HuH-7.5 (cell line): Measurements from ENCODE around the gene P3H1.
"Not testable (repeated sequence)": the region's sequence is repeated elsewhere in the genome, so short reads cannot be mapped to it uniquely, and the experiment has no call there.

ENCODE experiments used
- DNase-seq: peaks from one replicate; pipeline ENCODE4 v3.0.0; 2011; ENCODE audit warnings: low spot score

Gene P3H1

DNA sequence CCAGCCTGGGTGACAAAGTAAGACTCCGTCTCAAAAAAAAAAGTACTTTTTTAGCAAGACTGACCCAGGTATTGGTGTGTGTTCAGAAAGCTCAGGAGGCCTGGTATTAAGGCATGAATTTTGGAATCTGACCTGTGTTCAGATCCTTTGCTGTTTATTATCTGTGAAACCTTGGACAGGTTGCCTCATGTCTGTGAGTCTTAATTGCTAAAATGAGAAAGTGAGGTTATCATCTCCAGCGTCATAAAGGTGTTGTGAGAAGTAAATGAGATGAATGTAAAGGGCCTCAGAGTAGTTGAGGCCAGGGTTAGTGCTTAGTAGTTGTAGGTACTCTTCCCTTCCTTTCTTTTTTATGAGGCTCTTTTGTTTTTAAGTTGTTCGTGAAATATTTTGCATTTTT lies 3.0 kb upstream of the P3H1 start:
- no peak for DNase-seq

DNA sequence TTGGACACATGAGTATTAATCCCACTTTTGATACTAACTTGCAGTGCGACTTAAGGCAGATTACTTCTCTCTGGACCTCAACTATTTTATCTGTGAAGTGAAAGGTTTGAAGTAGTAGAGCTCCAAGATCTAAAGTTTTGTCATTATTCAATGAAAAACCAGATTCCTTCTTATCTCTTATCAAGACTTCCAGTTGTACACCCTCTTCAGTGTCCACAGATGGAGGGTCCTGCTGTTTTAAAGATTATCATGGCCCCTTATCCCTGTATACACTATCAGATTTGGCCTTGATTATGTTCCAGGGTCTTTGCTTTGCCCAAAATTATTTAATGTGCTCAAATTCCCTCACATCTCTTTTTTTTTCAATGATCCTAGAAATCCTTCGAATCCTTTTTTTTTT lies 1.3 kb upstream of the P3H1 start:
- no peak for DNase-seq

DNA sequence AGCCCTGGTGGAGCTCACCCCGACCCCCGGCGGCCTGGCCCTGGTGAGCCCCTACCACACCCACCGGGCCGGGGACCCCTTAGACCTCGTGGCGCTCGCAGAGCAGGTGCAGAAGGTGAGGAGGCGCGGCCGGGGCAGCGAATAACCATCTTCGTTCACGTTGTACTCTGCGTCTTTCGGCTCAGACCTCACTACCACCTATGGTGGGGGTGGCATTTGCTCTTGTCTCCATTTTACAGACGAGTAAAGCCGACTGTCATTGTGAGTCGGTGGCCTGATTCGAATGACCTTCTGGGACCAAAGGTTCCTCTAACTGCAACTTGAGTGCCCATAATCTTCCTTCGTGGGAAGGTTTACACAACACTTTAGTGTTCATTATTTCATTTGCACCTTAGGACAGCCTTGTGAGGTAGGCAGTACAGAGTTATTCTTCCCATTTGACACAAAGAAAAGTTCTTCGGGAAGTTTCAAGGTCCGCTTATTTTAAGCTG lies 727 bp upstream of the P3H1 start:
- DNase-seq = peak; percentile 42

DNA sequence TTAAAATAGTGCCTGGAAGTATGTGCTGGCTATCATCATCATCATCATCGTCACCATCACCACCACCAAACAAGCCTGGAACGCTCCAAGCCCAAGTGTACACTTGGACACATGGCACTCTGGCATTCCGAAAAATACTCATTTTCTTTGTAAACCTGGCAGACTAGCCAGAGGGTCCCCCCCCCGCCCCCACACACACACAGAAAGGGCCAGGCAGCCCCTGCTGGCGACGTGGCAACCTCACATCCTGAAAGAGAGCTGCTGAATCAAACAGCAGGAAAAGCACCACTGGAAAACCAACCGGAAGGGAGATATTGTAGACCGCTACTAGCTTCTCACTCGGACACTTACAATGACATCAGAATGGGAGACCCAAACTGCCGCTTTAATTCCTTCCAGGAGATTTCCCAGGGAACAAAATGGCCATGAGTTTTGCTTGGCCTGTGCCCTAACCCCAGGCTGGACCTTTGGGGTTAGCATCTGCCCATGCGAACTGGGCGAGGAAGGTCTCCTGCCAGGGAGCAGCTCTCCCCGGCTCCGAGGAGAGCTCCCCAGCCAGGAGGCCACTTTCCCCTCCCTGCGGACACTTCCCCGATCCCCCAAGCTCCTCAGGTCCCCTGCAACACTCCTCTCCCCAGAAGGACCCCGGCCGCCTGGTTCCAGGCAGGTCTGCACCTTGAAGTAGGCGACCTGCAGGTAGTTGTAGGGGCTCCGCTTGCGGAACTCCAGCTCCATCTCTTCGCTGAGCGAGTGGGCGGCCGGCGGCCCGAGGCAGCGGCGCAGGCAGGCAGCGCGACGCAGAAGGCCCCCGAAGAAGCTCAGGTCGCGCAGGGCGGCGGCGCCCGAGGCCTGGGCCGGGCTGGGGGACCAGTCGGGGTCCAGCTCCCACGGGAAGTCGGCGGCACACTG lies 742 bp downstream of the P3H1 start:
- DNase-seq = peak; percentile 57

DNA sequence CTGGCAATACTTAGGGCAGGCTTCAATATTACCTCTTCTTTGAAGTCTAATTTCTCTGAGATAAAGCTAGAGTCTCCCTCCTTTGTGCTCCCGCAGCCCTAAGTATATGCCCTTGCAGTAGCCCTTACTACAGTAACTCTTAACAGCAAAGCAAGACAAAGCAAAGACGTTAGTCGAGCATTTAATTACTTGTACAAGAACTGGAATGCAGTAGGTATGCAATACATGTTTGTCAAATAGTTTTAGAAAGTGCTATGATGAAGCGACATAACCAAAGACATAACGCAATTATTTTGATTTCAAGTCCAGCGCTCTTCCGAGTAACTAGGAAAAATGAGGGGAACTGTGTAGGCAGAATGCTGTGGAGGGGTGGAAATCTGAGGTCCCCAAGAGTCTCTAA lies 1.6 kb downstream of the P3H1 start:
- no peak for DNase-seq

DNA sequence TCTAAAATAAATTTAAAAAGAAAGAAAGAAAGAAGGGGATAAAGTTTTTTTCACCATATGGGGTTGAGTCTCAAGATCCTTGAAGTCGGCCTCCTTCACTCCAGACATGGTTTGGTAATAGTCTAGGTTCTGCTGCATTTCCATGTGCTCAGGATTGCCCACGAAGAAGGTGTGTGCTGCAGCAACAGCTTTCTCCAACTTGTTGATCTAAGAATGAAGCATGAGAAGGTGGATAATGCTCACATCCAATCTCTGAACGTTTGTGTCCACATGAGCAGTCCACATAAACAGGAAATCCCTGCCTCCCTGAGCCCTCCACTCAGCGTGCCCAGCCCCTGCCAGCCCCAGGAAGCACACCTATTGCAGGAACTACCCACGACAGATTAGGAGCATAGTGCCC lies 4.6 kb downstream of the P3H1 start:
- no peak for DNase-seq

DNA sequence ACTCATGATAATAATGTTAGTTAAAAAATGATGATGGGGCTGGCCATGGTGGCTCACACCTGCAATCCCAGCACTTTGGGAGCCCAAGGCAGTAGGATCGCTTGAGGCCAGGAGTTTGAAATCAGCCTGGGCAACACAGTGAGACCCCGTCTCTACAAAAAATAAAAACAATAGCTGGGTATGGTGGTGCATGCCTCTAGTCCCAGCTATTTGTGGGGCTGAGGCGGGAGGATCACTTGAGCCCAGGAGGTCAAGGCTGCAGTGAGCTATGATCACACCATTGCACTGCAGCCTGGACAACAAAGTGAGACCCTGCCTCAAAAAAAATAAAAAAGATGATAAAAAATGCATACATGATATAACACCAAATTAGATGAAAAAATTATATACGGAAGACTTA lies 5.3 kb downstream of the P3H1 start:
- no peak for DNase-seq

DNA sequence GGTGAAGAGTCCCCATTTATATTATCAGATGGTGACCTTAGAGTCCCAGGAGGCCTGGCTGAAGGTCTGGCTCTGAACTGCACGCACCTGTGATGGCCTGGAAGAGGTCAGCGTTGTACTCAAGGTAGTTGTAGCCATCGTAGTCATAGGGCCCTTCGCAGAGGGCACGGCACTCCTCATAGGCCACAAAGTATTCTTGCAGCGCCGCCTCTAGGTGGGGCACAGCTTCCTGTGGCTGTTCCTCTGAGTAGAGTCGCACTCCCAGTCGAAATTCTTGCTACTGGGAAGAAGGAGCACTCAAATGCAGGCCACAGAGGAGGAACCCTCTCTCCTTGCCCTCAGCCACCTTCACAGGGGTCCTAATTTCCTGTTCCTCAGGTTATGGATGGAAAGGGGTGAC lies 7.7 kb downstream of the P3H1 start:
- DNase-seq = no peak

DNA sequence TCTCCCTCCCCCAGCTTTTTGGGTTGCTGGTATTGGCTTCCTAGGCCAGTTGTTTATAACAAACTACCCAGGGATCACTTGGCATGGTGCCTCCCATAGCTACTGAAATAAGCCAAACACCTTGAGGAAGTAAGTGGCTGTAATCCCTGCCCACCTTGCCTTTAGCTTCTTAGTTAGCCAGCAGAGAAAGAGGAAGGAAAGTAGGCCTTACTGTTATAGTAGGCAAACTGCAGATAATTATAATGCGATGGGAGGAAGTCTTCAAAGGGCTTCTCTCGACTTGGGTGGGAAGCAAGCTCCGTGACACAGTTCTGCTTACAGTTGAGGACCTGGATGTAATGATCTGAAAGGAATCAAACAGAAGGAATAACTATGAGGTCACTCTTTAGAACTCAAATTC lies 8.2 kb downstream of the P3H1 start:
- no peak for DNase-seq

DNA sequence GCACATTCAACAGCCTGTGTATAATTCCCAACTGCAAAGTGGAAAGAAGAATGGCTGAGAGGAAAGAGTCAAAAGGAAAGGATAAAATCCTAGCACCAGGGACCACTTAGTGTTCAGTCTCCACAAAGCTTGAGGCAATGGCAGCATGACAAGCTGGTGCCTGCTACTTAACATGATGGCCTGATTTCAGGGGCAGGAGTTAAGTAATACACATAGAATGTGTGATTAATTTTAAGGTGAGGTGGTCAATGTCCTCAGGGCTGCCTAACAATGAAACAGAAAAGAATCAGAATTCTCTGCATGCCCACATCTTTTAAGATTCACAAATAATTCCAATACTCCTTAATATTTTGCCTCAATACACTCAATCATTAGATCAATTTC lies 8.9 kb downstream of the P3H1 start:
- no peak for DNase-seq

DNA sequence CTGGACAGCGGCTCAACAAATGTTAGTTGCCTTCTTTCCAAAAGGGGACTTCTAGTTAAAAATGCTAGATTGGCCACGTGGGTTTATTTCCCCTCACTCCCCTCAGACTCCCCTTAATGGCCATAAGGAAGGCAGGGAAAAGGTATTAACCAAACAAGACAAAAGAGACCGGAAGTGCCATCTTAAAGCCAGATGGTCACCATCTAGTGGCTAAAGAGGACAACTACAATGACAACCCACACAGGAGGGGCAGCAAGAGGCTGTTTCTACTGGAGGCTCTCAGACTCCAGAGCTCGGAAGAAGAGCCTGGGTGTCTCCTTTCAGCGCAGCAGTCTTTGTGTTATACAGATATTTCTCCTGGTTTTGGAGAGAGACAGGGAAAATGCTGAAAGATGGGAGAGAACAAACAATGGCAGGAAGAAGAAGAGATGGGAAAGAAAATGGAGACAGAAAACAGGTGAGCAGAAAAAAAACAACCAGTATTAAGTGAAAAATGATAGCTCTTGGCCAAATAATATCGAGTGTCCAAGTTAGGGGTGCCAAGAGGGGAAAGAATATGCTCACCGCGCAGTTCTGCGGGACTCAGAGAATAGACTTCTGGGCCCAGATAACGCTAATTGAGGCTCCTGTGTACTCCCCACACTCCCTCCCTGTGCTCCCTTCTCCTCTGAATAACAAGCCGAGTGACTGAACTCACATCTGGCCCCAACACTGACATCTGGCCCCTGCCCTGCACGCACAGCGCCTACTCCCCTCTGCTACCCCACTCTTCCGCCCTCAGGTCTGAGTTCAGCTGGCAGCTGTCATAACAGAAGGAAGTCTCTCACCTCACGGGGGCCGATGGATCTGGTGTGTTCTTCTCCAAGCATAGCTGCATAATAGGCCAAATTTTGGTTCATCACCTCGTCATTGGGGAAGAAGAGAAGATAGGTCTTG lies 9.6 kb downstream of the P3H1 start:
- DNase-seq = peak; percentile 60

DNA sequence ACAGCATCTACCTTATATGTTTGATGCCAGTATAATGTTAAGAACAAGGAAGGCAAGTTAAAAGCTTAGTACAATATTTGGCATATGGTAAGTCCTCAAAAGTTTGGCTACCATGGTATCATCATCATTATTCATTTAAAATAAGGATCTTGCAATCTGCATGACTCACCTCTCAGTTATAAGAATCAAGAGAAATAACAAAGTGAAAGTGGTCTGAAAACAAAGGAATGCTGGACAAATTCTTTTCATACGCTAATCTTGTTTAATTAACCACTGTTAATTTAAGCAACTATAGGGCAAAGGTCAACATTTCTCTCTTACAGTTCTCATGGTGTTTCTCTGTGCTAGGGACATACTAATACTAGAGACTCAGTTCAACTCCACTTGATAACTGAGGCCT lies 13.8 kb downstream of the P3H1 start:
- no peak for DNase-seq

DNA sequence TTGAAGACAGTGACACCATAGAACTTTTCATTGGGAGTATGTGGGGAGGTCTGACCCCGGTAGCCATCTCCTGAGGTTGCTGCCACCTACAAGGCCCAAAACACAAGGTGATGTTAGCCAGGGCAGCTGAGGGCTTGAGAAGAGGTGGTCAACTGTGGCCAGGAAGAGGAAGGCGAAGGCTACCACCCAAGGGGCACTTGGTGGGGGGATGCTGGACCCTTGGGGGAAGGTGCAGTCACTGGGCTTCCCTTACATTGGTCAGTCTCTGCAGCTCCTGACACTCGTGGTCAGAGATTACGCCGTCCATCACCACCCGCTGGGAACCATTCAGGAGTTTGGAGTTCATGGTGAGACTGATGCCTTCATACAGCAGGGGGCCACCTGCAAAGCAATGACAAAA lies 14.5 kb downstream of the P3H1 start:
- no peak for DNase-seq

DNA sequence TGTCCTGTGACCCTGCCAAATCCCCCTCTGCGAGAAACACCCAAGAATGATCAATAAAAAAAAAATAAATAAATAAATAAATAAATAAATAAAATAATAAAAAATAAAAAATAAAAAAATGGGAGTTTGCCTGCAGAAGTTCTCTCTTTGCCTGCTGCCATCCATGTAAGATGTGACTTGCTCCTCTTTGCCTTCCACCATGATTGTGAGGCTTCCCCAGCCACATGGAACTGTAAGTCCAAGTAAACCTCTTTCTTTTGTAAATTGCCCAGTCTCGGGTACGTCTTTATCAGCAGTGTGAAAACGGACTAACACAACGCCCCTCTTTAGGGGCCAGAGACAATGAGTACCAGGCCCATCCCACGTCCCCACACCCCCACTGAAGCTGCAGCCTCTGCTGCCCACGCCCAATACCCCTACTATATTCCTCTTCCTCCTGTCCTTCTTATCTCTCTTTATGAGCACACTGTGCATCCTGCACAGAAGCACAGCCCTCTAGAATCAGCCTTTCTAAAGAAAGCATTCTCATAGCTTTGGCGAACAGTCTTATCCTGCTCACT lies 15.2 kb downstream of the P3H1 start:
- DNase-seq = not testable (repeated sequence)

DNA sequence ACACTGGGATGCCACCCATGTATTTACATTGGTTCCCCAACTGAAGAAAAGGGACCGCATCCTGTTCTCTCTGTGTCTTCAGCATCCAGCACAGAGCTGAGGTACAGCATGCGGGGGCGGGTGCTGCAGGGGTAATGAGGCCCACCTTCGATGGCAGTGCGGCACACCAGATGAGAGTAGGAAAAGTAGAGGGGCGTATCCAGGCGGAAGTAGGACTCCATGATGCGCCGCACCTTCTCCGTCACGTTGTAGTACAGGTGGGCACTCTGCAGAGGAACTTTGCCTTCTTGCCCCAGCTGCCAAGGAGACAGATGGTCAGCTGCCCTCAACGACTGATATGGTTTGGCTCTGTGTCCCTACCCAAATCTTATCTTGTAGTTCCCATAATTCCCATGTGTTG lies 16.8 kb downstream of the P3H1 start:
- no peak for DNase-seq

DNA sequence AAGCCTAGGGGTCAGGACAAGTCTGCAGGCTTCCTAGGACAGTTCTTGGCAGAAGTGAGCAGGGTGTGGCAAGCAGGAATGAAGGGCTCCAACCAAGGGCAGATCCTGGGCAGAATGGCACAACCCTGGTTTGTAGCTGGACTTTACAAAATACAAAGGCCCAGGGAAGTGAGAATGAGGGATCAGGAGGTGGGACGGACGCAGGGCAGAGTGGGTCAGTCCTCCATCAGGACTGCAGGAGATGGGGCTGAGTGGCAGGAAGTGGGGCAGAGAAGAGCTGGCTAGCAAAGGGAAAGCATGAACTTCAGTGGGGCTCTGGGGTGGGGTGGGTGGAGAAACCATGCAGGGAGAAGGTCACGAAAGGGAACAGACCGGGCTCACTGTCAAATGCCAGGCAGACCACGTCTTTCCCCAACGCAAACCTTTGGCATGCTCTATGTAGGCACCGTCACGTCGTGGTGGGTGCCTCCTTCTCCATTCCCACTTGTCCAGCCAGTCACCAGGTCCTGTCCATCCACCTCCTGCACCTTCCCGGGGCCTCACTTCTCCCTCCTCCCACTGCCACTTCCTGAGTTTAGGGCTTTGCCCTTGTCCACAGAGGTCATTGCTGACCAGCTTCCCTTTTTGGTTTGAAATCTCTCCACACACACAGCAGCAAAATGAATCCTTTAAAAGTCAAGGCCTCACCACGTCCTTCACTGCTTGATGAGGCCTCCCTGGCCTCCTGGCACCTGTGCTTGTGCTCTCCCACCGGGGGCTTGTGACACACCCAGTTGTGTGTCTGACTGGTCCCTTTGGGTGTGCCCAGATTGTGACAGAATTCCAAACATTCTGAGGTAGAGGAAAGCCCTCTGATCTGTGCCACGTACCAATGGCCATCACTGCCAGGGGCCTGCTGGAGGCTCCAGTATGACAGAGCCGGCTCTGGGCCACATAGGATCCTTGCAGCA lies 18.1 kb downstream of the P3H1 start:
- no peak for DNase-seq

DNA sequence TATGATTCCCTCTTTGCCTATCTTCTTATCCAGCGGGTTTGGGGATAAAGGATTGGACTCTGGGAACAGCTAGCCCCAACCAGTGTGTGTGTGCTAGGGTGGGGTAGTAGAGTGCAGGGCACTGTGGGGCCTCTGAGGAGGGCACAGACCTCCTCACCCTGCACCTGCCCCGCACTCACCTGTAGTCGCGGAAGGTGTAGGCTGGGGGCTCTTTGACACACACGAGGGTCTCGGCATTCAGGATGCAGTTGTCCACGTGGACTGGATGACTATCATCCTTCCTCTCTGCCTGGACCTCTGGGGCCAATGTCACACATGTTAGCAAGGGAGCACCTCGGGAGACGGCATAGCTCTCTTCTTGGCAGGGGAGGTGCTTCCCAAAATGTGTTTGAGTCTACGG lies 18.8 kb downstream of the P3H1 start:
- DNase-seq = no peak

DNA sequence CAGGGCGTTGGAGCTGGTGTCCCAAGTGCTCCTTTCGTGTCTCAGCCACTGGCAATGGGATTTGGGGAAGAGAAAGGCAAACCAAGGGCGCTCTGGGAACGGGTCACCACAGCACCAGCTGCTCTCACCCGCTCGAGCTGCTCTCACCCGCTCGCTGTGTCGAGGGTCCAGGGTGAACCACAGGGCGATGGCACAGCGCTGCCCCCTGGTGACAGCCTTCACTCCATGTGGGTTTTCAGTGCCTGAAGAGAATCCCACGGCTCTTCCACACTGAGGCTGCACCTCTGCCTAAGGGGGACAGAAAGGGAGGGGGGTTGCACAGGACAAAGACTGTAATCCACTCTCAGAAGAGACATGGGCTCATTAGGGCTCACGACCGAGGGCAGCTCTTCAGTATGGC lies 19.7 kb downstream of the P3H1 start:
- DNase-seq = peak; percentile 57

DNA sequence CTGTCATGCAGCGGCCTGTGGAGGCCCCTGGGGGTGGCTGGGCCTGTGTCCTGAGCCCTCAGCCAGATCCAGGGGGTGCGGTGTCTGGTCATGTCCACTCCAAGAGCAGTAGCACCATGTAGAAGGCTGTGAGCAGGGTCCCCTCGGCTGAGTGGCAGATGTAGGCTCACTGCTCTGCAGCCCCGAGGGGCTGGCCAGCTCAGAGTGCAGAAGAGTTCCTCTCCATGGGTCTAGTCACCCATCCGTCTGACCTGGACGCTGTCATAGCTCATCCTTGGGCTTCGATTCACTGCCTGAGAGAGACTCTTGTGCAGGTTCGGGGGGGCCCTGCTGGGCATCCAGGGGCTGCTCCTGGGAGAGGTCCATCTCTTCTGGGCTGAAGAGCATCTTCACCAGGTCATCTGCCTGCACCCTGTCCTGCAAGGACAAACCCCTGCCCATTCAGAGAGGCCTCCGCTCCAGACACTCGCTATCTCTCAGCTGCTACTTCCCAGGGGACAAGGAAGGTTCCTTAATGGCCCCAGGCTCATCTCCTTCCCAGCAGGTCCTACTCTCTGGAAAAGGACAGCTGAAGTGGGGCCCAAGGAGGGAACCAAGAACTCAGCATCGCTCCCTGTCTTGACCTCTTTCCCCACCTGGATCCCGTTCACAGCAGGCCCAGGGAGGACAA lies 20.3 kb downstream of the P3H1 start:
- no peak for DNase-seq

DNA sequence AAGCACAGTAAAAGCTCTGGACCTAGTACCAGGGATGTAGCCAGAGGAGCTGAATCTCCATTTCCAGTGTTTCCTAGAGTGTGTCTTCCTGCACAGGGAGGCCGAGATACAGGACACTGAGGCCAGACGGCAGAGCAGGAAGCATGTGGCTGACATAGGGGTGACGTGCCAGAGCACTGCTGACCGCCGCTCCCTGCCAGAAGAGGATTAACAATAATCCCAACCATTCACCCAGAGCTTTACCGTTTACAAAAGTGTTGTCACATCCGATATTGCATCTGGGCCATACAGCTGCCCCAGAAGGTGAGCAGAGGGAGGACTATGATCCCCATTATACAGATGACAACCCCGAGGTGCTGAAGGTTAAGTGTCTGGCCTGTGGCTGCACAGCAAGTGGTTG lies 21.0 kb downstream of the P3H1 start:
- DNase-seq = no peak

DNA sequence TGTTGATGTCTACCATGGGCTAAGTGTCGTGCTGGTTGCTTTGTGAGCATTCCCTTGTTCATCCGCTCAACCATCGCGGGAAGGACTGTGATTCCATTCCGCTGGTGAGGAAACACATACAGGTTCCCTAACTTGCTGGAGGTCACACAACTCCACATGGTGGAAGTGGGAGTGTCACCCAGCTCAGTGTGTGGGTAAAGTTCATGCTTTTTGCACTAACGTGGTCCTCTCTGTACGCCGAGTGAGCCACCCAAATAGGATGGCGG lies 22.7 kb downstream of the P3H1 start:
- no peak for DNase-seq
